ENCODE measurements around the gene STAB1.

DNA sequence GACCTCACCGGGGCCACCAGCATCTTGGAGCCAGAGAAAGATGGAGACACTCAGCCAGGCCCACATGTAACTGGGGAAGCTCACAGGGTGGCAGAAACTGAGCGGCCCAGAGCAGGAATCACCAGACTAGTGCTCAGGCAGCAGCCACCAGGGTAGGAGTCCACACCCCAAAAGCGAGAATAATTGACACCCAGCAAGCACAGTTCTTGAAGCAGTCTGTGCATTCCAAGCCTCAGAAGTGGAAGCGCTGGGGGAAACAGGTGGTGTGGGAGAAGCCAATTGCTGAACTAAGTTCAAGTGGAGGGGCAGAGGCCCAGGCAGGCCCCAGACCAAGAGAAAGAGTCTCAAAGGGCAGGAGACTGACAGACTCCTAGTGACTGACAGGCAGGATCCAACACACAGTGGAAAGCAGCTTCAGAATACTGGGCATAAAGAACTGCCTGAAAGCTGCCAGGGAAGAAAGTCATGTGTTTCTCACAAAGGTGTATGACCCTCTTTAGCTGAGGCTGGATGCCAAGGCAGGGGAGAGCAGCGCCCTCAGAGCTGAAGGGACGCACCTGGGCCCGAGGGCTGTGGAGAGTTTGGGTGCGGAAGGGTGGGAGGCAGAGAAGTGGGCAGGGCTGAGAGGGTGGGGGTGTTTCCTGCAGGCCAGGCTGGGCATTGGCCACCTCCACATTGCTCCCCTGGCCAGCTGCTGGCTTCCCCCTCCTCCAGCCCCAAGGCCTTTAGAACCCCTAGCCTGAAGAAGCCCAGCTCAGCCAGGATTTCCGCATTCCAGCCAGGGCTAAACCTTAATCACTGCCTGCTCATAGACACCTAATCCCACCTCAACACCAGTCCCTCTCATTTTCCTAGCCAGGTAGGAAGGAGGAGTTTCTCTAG lies 30.8 kb downstream of the STAB1 start:
- TF ChIP-seq, protein P1, sequence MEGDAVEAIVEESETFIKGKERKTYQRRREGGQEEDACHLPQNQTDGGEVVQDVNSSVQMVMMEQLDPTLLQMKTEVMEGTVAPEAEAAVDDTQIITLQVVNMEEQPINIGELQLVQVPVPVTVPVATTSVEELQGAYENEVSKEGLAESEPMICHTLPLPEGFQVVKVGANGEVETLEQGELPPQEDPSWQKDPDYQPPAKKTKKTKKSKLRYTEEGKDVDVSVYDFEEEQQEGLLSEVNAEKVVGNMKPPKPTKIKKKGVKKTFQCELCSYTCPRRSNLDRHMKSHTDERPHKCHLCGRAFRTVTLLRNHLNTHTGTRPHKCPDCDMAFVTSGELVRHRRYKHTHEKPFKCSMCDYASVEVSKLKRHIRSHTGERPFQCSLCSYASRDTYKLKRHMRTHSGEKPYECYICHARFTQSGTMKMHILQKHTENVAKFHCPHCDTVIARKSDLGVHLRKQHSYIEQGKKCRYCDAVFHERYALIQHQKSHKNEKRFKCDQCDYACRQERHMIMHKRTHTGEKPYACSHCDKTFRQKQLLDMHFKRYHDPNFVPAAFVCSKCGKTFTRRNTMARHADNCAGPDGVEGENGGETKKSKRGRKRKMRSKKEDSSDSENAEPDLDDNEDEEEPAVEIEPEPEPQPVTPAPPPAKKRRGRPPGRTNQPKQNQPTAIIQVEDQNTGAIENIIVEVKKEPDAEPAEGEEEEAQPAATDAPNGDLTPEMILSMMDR (IDR thresholded peaks at IDR 0.05), result no peak
- TF ChIP-seq POLR2A (IDR thresholded peaks at IDR 0.05), result no peak
